ENCODE results near the gene H1-8.

Gene H1-8

DNA sequence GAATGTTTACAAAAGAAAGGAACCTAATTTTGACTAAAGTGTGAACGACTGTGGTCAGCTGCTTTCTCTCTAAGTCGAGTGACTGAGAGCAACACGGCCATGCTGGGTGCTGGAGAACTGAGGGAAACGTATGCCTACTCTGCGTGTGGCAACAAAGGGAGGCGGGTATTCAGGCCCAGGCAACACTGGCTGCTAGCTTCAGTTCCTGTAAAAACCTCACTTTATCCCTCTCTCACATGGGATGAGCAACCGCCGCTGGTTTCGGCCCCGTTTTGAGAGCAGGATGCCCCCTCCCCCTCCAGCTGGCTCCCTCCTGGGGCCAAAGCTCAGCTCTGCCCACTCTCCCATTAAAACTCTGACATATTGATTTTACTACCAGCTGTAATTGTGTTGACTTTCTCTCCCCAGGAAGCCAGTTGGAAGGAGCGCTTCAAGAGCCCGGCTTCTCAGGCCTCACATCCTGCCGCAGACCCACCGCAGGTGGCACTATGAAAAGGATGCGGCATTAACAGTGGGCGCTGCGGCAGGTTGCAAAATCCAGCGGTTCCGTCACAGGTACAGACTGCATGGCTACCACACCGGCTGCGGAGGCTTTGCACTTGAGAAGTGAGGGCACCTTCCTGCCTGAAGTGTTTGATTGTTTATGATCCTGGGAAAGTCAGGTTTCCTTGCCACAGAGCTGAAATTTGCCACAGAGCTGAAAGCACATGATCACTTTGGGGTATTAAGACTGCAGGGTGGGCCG, 50.8 kb downstream of the H1-8 start:
- DNase-seq (ENCODE audit: low spot score): no peak

DNA sequence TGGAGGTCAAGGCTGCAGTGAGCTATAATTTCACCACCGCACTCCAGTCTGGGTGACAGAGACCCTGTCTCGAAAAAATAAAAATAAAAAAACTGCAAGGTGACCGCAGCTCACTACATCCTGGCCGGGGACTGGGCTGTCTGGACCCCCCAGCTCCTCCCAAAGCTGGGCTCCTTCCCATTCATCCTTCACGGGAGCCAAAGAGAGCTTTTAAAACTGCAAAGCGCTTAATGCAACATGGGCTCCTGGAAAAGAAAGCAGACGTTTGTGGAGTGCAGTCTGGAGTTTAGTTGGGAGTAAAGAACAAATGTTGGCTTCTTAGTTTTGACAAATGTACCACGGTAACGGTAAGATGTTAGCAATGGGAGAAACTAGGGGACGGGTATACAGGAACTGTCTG, 51.4 kb downstream of the H1-8 start:
- DNase-seq (ENCODE audit: low spot score): no peak

DNA sequence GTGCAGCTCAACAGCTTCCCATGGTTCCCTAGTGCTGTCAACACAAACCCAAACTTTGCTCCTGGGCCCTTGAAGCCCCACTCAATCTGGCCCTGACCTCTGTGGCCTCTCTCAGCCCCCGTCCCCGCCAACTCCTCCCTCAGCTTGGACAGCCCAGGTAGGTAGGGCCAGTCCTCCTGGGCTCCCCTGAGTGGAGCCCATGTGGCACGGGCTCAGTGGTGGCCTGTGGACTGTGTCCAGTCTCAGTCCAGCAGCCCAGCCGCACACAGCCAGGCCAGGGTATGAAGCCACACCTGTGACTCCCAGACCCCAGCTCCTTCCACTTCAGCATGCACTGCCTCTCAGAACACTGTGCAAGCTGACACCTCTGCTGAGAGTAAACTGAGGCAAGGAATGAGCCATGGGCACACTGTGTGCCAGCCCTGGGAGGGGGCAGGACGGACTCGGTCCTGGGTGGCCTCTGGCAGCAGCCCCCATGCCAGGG, 52.0 kb downstream of the H1-8 start:
- no peak for DNase-seq (ENCODE audit: low spot score)

DNA sequence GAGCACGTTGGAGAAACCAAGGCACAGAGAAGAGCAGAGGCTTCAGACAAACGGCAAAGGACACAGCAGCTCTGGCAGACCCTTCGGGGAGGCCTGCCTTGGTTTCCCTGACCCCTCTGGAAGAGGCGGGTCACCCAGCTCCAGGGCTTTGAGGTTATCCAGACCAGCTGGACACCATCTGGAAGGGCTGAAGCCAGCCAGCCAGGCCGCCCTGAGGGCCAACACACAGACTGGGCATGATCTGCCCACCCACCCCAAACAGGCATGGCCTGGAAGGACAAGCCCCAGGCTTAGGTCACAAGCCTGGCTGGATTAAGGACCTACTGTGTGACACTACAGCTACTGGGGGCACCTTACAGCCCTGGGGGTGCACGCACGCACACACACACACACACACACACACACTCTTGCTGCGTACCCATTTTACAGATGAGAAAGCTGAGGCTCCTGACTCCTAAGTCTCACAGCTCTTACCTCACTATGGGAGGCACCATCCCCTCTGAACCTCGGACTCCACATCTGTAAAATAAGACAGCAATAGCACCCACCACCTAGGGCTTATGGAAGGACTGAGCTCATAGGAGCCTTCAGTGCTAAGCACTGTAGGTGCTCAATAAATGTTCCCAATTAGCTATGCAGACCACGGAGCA, 52.7 kb downstream of the H1-8 start:
- no peak for DNase-seq (ENCODE audit: low spot score)

DNA sequence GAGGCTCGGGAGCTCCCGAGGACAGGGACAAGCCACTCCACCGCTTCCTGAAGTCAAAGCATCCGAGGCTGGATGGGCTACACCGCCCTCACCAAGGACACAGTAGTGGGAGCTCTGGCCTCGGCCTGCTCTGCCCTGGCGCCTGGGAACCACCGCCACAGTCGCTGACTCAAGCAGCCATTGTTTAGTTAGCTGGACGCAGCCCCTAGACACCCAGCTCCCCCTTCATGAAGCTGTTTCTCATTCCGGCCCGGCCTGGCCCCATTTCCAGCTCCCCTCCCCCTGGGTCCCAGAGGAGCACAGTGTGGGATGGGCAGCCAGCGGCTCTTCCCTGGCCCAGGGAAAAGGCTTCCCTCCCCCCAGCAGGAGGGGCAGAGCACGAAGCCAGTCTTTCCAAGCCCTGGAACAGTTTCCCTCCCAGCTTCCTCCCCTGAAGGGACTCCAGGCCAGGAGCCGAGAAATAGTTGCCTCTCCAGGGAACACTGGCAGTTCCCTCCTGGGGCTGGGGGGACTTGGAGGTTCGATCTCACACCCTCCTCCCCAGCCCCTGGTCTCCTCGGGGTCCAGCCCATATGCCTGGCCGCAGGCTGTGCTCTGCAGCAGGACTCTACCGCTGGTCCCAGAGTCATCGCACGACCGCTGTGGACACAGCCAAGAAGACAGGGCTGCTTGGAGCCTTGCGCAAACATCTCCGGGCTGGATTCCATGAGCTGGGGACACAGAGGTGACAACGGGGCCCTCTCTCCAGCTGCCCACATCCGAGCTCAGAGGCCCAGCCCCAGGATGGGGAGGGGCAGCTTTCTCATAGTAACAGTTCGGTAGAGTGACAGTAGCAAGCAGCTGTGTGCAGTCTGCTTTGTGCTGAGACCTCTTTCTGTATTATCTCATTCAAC, 53.5 kb downstream of the H1-8 start:
- DNase-seq (ENCODE audit: low spot score): peak; percentile 96

DNA sequence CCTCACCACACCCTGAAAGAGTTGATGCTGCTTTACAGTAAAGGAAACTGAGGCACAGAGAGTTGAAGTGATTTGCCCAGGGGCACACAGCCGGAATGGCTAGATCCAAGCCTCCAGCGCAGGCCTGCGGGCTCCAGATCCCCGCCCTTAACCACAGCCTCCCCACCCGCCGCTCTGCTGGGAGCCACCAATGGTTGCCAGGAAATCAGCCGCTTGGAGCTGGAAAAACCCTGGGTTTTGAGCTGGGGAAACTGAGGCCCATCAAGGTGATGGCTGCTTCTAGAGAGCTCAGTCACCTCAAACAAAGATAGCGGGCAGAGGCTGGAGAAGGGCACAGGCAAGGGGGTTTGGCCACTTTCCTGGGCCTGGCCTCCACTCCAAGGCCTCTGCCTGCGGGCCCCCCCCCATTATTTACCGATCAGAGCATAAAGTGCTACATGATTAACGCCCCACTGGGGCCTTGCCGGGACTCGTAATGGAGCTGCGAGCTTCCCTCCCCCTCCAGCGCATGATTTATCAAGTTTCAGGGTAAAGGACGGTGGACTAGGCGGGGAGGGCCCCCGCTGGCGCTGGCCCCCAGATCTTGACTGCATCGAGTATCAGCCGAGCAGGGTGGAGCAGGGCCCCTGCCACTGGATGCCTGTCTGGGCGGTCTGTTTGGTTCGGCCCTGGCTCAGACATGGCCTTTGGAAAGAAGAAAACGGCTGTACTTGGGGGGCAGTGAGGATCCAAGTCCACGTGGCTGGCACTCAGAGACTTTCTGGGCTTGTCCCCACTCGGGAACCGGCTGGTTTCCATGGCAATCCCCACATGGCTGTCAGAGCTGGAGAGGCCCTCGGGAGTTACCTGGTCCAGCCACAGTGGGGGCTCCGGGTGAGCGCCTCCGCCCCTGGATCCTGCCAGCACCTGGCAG, 54.4 kb downstream of the H1-8 start:
- peak; percentile 63 for DNase-seq (ENCODE audit: low spot score)

DNA sequence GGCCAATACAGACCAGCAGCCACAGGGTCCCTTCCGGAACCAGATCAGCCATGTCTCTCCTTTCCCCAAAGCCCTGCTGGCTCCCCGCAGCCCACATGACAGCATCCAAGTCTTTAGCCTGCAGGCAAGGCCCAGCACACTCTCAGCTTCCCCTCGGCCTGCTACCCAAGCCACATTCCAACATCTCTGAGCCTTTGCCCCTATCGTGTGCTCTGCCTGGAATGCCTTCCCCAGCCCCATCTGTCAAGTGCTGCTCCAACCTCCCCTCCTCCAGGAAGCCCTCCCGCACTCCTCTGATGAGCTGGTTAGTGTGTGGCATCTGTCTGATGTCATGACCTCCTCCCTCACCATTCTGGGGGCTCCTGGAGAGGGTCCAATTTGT, 55.0 kb downstream of the H1-8 start:
- DNase-seq (ENCODE audit: low spot score): peak; percentile 31

DNA sequence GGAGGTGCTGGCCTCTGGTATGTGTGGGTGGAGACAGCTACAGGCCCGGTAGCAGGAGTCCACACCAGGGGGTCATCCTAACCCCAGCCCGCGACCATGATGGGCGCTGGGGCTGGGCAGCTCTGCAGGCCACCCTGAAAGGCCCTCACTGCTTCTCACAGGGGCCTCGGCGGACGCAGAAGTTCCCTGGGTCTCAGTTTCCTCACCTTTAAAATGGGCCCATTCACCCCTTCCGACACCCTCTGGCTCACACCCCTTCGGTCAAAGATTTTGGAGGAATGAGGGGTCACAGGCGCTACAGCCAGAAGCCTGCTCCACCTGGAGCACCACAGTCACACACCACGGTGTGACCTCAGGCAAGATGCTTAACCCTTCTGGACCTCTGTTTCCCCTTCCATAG, 55.5 kb downstream of the H1-8 start:
- DNase-seq (ENCODE audit: low spot score): no peak

DNA sequence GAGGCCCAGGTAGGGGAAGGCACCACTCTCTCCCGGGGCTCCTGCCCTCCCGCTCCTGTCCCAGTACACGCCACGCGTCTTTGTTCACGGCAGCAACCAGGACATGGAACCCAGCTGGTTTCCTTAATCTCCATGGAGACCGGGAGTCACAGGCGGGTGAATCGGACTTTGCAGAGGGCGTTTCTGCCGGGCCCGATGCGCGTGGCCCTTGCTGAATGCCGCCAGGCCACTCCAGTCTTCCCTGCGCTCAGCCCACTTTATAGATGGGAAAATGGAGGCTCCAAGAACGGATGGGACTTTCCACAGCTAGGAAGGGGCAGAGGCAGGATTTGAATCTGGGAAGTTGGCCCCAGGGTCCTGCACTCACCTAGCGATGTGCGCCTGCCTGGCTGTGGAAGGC, 56.1 kb downstream of the H1-8 start:
- peak; percentile 38 for DNase-seq (ENCODE audit: low spot score)

DNA sequence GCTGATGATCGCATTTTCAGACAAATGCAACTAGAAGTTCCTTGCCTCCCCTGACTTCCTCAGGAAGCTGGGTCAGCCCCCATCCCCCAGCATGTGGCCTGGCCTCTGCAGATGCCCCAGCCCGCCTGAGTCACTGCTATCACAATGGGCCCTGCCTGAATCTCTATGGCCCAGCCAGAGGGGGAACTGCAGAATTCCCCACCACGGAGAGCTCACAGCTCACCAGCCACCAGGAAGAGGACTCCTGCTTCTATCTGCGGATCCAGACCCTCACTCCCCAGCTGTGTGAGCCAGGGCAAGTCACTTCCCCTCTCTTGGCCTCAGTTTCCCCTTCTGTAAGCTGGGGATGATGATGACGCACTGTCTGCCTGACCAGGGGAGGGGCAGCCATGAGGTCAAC, 56.6 kb downstream of the H1-8 start:
- peak; percentile 69 for DNase-seq (ENCODE audit: low spot score)

DNA sequence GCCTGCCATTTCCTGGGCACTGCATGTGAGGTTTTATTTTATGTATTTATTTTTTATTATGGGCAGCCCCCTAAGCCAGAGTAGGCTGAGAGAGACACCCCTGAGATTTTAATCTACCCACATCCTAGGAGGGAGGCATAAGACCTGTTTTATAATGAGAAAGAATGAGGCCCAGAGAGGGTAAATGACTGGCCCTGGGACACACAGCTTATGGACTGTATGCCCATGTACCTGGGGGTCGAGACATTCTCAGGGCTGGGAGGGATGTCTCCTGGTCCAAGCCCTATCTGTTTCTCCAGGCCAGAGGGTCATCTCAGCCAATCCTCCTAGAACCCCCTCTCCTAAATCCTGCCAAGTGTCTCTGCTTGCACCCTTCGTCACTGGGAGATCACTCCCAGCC, 57.4 kb downstream of the H1-8 start:
- DNase-seq (ENCODE audit: low spot score): no peak
